NCI-H82 treated with DMSO at 0.1 percent for 48 hours (cell line): ENCODE results near the gene GAREM2.
A peak's percentile ranks its signal among the peaks of the same experiment; 100 is the strongest.

Experiments used
- DNase-seq: peaks from one replicate; lab custom pipeline; 2025; ENCODE audit not compliant: unreplicated experiment; lab: John Stamatoyannopoulos, UW

GAREM2 gene

GRCh38 chr2:26187114-26187513 lies 14.2 kb downstream of the GAREM2 start:
- no peak for DNase-seq

GRCh38 chr2:26187537-26188104 lies 14.7 kb downstream of the GAREM2 start:
- no peak for DNase-seq

- DNase-seq, result no peak
These were observed 16.2 kb downstream of the GAREM2 start for GRCh38 chr2:26189123-26189522.

DNA sequence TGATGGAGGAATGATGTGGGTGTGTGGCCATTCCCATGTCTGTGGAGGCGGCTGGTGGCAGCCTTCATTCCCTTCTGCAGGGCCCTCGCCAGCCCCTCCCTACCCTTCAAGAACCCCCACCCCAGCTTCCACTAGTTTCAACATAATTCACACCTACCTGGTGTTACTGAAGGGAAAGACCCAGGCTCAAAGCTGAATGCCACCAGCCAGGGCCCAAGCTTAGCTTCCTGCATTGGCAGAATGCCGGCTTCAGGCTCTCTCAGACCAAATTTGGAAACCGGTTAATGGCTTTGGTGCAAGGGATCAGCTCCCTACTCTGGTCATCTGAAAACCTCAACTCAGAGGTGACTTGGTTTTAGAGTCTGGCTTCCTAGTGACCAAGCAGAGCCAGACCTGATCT lies 16.9 kb downstream of the GAREM2 start:
- DNase-seq, result no peak

DNA sequence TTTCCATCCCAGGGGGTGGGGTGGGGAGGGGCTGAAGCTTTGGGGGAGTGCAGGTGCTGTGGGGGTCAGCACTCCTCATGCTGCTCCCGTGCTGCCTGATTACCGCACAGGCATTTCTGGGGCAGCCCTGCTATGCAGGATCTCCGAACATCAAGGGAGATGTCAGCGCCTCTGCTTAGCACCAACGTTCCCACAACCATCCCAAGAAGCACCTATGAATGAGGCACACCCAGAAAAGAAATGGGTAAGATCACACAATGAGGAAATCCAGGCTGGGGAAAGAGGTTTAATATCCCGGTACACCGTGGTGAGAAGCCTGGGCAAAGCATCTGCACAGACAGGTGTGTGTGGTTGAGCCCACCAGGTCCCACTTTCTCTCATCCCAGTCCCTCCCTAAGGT lies 17.5 kb downstream of the GAREM2 start:
- DNase-seq, result no peak

DNA sequence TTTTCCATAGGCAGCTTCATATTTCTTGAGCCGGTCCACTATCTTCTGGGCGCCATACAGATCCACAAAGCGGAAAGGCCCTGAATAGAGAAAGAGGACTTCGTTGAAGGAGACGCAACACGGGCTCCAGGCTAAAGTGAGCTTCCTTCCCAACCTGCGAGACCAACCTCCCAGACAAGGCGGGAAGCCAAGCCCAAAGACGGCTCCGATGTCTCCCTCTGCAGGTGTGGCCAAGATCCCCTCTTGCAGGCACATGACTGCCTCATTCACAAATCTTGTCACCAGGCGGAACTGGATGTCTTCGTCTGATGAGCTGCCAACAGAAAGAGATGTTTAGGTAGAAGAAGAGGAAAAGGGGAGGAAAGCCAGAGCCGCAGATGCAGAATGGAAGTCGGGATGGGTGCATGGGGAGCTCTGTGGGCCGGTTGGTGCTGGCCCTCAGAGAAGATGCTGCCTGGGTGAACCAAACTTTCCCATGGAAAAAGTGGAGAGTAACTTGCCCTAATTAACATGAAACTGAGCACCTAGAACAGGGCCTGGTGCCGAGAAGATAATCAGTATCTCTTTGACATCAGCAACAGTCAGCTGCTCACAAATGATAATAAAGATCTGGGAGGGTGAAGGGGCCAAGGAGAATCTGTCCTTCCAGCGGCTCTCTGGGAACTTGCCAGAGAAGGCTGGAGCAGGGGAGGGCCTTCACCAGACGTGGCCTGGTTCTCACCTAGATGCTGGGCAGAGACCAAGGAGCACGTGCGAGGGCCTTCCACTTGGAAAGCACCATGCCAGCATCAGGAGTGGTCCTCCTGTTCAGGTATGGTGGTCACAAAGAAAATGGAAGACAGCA lies 18.6 kb downstream of the GAREM2 start:
- DNase-seq, result no peak

DNA sequence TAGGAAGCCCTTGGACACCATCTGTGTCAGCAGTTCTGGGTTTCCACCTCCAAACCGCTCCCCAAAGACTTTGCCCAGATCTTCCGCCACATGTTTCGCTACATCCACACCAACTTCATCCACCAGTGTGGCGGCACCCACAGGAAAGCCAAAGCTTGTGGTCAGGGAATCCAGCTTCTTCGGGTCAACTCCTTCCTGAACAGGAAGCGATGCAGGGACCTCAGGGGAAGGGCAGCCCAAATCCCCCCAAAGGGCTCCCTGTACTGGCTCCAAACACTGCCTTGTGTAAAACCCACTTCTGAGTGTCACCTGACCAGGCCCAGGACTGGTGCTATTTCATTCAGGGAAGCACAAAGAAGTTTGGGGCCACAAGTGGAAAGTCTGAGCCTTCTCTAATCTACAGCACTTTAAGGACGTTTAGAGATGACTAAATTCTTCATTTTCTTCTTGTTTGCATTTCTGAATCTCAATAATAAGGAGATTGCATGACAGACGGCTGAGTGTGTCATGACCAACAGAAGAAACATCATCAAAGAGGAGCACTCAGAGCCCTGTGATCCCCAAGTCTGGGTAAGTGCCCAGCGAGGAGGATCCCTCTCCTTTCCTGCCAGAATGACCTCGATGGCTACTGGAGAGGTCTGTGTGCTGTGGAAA lies 20.8 kb downstream of the GAREM2 start:
- DNase-seq, result no peak

DNA sequence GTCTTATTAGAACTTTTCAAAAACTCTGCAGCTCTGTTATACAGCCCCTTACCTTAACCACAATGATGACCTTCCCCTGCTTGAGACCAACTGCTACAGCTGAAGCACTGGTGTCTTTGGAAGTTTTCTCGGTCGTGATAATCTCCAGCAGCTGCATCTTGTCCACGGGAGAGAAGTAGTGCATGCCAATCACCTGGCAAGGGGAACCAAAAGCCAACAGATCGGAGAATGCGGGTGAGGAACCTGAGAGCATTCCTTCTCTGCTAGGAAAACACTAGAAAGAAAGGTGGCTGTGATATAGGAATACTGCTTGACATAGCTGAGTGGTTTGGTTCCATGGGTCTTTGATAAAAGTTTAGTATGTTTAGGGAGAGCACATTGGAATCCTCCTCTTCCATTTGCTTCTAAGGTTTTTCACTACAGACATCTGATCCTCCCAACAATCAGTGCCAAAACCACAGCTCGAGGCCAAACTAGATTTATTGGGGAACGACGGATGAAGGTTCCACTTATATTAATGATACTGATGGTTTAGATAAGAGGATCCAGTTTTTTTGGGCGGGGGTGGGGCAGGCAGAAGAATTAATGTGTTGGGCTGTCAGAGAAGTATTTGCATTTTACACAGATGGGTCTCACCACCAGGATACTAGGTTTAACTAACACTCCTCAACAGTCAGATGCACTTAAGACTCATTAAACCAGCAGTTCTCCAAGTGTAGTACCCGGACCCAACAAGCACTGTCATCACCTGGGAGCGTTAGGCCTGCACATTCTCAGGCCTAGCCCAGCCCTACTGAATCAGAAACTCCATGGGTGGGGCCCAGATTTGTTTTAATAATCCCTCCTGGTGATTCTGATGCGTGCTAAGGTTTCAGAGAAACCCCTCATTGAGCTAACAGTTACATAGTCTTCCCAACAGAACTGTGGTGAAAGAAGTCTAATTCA lies 22.4 kb downstream of the GAREM2 start:
- no peak for DNase-seq

DNA sequence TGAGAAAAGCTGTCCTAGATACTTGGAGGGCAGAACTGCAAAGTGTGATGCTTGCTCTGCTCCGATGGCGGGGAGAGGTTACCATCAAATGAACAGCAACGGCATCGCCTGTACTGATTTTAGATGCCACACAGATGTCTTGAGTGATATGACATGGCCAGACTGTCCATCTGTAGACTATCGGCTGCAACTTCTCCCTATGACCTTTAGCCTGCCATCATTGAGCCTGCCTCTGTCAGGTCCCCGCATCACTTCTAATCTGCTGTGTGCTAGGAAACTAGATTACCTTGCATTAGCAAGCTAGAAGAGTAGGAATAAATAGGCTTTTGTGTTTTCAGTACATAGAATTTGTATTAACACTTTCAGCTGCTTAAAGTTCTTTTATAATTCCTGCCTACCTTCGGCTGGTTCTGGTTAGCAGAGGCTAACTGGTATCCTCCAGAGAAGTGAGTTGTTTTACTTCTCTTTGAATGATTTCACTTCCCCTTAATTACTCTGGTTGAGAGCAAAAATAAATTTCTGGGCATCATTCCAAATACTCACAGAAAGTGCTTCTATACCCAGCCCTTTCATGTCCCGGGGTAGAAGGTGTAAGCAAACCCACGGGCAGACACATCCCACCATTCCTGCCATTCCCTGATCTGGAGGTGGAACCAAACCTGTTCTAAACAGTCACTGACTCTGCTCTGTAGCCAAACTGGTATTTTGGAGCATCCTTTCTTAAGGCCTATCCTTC lies 24.0 kb downstream of the GAREM2 start:
- DNase-seq, result no peak

DNA sequence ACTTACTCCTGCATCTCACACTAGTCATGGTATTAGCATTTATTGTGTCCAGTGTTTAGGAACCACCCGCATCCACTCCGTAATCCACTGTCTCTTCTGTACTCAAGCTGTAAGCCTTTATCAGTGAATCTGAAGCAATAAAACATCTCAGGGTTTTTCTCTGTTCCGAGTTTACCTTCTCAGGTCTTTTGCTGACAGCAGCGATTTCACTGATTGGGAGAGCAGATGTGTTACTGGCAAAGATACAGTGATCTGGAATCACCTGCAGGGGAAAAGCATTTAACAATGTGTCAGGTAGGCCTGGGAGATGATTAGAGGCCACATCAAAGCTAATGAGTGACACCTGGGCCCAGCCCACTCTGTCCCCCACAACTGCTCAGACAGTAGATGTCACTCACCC lies 24.6 kb downstream of the GAREM2 start:
- DNase-seq, result no peak

DNA sequence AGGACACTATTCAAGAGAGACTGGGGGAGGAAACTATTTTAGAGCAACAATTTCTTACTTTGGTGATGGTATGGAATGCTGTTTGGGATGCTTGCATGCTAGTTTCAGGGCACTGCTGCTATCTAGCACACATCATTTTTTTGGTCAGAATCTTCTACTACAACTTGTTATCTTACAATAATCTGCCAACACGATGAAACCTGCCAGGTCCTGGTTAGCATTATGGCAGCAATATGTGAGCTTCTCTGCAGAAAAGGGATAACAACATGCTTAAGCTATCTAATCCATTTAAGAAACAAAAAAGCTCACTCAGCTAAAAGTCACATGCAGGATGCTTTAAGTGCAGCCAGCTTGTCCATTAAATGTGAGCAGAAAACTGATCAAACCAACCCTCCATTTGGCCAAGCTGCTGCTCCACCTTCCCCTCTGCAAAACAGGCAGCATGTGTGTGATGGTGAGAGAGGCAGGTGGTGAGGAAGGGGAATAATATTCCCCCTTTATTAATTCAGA lies 30.1 kb downstream of the GAREM2 start:
- peak; percentile 77 for DNase-seq

GRCh38 chr2:26203906-26204305 lies 31.0 kb downstream of the GAREM2 start:
- no peak for DNase-seq

GRCh38 chr2:26212011-26212410 lies 39.1 kb downstream of the GAREM2 start:
- DNase-seq, result no peak

- no peak for DNase-seq
These were observed 41.9 kb downstream of the GAREM2 start for GRCh38 chr2:26214759-26215158.

DNA sequence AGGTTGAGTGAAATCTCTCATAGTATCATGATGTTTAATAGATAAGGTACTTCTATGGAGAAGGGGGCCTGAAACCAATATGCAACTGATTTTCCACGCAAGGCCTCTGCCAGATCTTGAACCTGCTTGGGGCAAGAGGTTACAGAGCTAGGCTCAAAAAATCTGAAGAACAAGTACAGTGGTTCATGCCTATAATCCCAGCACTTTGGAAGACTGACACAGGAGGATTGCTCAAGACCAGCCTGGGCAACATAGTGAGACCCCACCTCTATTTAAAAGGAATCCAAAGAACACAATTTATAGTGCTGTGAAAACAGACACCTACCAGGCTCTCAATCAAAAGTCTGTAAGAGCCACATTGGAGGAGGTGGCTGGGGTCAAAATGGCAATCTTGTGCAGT lies 42.9 kb downstream of the GAREM2 start:
- no peak for DNase-seq

- no peak for DNase-seq
These were observed 43.7 kb downstream of the GAREM2 start for GRCh38 chr2:26216587-26216986.

DNA sequence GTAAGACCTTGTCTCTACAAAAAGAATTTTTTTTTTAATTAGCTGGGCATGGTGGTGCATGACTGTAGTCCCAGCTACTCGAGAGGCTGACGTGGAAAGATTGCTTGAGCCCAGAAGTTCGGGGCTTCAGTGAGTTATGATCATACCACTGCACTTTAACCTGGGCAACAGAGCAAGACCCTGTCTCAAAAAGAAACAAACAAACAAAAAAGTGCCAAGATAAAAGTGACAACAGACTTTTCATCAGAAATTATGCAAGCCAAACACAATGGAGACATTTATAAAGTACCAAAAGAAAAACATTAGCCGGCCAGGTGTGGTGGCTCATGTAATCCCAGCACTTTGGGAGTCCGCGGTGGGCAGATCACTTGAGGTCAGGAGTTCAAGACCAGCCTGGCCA lies 44.8 kb downstream of the GAREM2 start:
- DNase-seq, result no peak

DNA sequence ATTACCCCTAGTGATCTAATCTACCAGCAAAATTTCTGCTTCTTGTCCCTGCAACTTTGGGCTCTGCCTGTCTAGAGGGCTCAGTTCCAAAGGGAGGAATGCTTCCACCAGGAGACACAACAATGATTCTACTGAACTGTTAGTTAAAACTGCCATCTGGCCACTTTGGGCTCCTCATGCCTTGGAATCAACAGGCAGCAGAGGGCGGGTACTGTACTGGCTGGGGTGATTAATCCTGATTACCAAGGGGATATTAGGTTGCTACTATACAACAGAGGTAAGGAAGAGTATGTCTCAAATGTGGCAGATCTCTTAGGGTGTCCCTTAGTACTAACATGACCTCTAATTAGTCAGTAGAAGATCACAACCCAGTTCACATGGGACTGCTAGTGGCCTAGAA lies 50.1 kb downstream of the GAREM2 start:
- peak; percentile 84 for DNase-seq

DNA sequence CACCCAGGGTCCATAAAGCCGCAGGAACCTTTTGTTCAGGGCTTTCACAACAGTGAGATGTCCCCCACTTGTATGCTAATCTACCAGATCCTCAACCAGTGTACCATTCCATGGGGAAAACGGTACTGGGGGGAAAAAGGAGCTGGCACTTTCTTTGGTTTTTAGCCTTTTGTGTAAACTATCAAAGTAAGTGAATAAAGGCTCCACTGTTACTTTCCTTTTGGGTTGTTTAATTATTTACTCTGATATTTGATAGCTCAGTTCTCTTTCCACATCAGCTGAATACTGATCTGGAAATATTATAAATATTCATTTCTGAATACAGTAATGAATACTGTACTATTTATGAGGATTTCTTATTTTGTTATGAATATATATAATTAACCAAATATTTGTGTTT lies 51.2 kb downstream of the GAREM2 start:
- DNase-seq, result no peak

- DNase-seq, result no peak
These were observed 56.7 kb downstream of the GAREM2 start for GRCh38 chr2:26229595-26229994.
